GM20000 (cell line): Measurements from ENCODE around the gene CAPZB.

Experiments used
- DNase-seq: peaks from one replicate; pipeline ENCODE4 v3.0.0; 2012; ENCODE audit warnings: low spot score
- CTCF ChIP-seq: IDR thresholded peaks from 2 replicates; pipeline ENCODE4 v1.5.1; 2012; ENCODE audit warnings: mild to moderate bottlenecking, control low read depth; ENCODE audit errors: extremely low read depth, missing control alignments

Gene CAPZB

DNA sequence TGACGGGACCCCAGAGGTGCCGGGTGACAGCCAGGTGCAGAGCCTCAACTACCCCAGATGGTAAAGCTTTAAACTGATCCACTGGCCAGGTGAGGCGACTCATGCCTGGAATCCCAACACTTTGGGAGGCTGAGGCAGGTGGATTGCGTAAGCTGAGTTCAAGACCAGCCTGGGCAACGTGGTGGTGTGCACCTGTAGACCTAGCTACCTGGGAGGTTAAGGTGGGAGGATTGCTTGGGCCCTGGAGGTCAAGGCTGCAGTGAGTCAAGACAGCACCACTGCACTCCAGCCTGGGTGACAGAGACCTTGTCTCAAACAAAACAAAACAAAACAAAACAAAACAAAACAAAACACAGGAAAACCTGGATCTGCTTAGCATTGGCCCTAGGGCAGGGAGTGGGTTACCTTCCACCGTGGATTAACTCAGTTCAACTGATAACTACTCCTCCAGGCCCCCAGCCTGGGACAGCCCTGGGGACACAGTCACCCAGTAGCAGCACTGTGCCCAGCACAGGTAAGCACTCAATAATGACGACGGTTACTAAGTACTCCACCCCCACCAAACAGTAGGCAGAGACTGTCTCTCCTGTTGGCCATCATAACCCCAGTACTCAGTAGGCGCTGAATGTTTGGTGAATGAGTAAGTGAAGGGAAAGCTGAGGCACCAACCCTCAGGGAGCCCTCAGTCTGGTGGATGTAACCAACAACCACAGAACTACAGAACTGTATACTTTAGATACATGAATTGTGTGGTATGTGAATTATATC, 151.6 kb downstream of the CAPZB start:
- TF ChIP-seq CTCF, result no peak
- DNase-seq, result no peak

DNA sequence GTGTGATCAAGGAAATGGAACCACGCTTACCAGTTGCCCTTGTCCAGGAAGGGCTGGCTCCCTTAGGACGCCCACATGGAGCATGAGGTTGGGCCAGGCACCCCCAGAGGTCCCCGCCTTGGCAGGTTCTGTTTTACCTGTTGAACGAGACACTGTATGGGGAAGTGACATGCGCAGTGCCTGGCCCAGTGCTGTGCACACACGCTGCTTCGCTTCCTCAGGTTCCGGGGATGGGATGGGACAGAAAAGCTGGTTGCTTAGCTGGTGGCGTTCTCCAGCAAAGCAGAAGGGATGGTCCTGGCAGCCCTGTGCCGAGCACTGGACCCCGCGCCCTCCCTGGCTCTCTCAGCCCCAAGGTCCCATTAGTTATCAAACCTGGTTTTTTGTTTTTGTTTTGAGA, 152.5 kb downstream of the CAPZB start:
- no peak for TF ChIP-seq CTCF
- no peak for DNase-seq

DNA sequence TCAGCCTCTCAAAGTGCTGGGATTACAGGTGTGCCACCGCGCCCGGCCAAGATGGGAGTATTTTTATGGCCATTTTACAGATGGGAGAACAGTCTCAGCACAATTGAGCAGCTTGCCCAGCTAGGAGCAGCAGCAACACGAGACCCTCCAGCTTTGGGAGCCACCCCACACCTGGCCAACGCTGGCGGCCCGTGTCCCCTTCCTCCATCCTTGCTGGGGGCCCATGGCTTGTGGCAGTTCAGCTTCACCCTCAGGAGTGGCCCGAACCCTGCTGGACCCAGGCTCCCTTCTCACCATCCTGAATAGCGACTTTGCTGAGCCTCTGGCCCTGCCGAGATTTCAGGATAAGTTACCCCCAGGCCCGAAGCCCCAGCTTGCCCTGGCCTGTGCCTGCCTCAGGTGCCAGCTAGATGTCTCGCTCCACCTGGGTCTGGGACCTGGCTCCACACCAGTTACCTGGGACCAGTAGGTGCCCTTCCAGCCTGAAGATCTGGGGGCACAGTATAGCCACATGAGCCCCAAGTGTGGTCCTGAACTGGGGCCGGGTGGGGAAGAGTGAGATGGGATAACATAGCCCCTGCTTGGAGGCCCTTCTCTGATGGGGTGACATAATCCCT, 154.0 kb downstream of the CAPZB start:
- DNase-seq, result no peak
- no peak for TF ChIP-seq CTCF

DNA sequence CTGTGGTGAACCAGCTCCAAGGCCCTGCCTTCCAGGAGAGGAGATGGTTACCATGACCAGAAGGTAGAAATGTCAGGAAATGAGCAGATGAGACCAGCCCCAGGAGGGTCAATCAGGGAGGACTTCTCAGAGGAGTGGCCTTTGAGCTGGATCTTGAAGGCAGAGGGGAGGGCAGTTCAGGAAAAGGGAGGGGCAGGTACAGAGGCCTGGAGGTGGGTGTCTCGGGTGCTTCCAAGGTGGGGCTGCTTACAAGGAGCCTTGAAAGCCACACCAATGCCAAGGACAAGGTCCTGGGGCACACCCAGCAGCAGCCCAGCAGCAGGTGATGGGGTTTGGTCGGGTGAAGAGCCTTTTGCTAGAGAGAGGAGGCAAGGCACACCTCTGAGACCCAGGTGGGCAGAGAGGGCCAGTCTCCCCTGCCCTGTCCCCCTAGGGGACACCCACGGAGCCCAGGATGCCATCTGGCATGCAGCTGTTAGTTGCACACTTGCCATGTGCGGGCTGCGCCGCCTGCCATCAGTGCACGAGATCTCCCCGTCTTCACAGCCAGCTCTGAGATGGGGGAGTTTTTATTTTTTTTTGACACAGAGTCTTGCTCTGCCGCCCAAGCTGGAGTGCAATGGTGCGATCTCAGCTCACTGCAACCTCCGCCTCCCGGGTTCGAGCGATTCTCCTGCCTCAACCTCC, 154.7 kb downstream of the CAPZB start:
- DNase-seq, result no peak
- TF ChIP-seq CTCF, result no peak

- no peak for DNase-seq
- no peak for TF ChIP-seq CTCF
Measured at GRCh38 chr1:19329611-19330010, 155.7 kb downstream of the CAPZB start.

DNA sequence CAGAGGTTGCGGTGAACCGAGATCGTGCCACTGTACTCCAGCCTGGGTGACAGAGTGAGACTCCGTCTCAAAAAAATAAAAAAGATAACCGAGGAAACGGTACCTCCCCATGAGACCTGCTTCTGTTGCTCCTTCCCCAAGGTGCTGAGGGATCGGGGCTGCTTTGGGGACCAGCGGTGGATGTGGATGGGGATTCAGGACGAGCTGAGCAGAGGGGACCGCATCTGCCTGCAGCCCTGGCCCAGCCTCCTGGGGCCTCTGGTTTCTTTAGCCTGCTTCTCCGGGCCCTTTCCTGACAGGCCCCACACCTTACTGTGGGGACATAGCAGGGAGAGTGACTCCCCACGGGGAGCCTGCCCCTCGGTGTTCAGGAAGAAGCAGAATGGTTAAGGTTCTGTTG, 156.2 kb downstream of the CAPZB start:
- TF ChIP-seq CTCF, result no peak
- no peak for DNase-seq

DNA sequence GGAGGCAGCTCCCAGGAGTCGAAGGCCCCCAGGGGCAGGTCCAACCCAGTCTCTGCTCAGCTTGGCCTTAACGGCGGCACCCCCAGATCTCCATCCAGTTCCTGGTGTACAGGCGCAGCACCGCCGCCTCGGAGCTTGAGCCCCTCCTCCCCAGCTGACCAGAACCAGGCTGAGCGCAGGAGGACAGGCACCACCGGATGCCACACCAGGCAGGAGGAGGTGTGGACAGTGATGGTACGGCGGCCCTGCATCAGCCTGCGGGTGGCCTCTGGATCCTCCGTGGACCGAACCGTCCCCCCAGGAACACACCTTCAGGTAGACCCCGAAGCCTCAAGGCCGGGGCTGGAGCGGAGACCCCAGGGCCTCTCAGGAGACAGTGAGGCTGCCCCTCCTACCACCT, 156.9 kb downstream of the CAPZB start:
- TF ChIP-seq CTCF, result no peak
- no peak for DNase-seq
